Measurements from ENCODE around the gene CETN1. TPM values are rescaled to one million over a fixed set of nuclear protein-coding genes. Genes with fewer than 3 reads are reported as not detected.

The CETN1 gene
- total RNA-seq: not detected in 2 replicates

DNA sequence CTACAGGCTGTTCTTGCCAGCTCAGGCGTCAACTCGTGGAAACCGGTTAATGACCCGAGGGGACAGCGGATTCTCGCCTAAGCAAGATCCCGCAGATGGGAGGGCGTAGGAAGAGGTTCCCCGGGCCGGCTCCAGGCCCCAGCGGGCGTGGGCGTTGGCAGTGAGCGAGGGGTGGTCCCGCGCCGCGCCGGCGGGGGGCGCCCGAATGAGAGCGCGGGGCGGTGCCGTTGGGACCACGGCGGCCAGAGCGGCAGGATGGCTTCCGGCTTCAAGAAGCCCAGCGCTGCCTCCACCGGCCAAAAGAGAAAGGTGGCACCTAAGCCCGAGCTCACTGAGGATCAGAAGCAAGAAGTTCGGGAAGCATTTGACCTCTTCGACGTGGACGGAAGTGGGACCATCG lies at the start of gene CETN1:
Gene CETN1 (plus strand): TSS at position 227 of the 400 bp plus-strand sequence. CDS start 29 bp downstream, at position 256.

Other genes starting within 250 kb of the CETN1 start
- gene COLEC12, start 79.7 kb upstream of the CETN1 start, total RNA-seq: 0.94 and 16.5 TPM in 2 replicates
- gene CLUL1, start 16.6 kb downstream of the CETN1 start, total RNA-seq: not detected in 2 replicates
- gene TYMS, start 77.3 kb downstream of the CETN1 start, total RNA-seq: 25.2 and 40.8 TPM in 2 replicates
- 19.0 and 30.8 TPM in 2 replicates for gene ENOSF1, start 132.2 kb downstream of the CETN1 start, total RNA-seq
- 136 and 208 TPM in 2 replicates for gene YES1, start 231.9 kb downstream of the CETN1 start, total RNA-seq

All from endothelial cell of coronary artery (primary cell).